MM.1S (cell line): ENCODE results near the gene DNAH8.

ENCODE experiments used
- DNase-seq: peaks from one replicate; pipeline ENCODE4 v3.0.0-alpha.2; 2015
- H2AFZ ChIP-seq: fragments of 300-600 bp; sonication (generic); 2 replicates; pipeline ENCODE4 v1.6.0; 2016; ENCODE audit warnings: antibody characterized with exemption, low read length
- H3F3A ChIP-seq: fragments of 300-600 bp; sonication (generic); 2 replicates; pipeline ENCODE4 v1.6.1; 2016; ENCODE audit warnings: mild to moderate bottlenecking, antibody characterized with exemption, low read length, moderate library complexity, mixed read lengths; ENCODE audit not compliant: insufficient read depth
- H3K27ac ChIP-seq: fragments of 300-600 bp; sonication (generic); 2 replicates; pipeline ENCODE4 v1.5.1; 2016; ENCODE audit warnings: mild to moderate bottlenecking, low read length
- H3K27me3 ChIP-seq: fragments of 300-600 bp; sonication (generic); replicated peaks from 2 replicates; pipeline ENCODE4 v1.6.0; 2016; ENCODE audit warnings: low read length; ENCODE audit not compliant: insufficient read depth
- H3K36me3 ChIP-seq: fragments of 300-600 bp; sonication (generic); replicated peaks from 2 replicates; pipeline ENCODE4 v1.6.1; 2016; ENCODE audit warnings: mild to moderate bottlenecking, low read length, mixed read lengths; ENCODE audit not compliant: insufficient read depth
- H3K4me1 ChIP-seq: fragments of 300-600 bp; sonication (generic); 2 replicates; pipeline ENCODE4 v1.6.1; 2016; ENCODE audit warnings: low read length, mixed read lengths
- H3K4me2 ChIP-seq: fragments of 300-600 bp; sonication (generic); 2 replicates; pipeline ENCODE4 v1.6.0; 2016; ENCODE audit warnings: low read depth, low read length
- H3K4me3 ChIP-seq: fragments of 300-600 bp; sonication (generic); 2 replicates; pipeline ENCODE4 v1.5.1; 2016; ENCODE audit warnings: low read length, mixed read lengths
- H3K79me2 ChIP-seq: fragments of 300-600 bp; sonication (generic); 2 replicates; pipeline ENCODE4 v1.6.1; 2016; ENCODE audit warnings: mixed run types, low read length, mixed read lengths
- H3K9ac ChIP-seq: fragments of 300-600 bp; sonication (generic); 2 replicates; pipeline ENCODE4 v1.6.1; 2016; ENCODE audit warnings: low read length, mixed read lengths
- H3K9me2 ChIP-seq: fragments of 300-600 bp; sonication (generic); replicated peaks from 2 replicates; pipeline ENCODE4 v1.6.1; 2016; ENCODE audit warnings: mild to moderate bottlenecking, low read length, mixed read lengths; ENCODE audit not compliant: insufficient read depth
- H3K9me3 ChIP-seq: fragments of 300-600 bp; sonication (generic); replicated peaks from 2 replicates; pipeline ENCODE4 v1.6.1; 2016; ENCODE audit warnings: mild to moderate bottlenecking, low read length, mixed read lengths; ENCODE audit not compliant: insufficient read depth
- H4K20me1 ChIP-seq: fragments of 300-600 bp; sonication (generic); 2 replicates; pipeline ENCODE4 v1.6.1; 2016; ENCODE audit warnings: mild to moderate bottlenecking, low read length, moderate library complexity, mixed read lengths; ENCODE audit not compliant: insufficient read depth
- CTCF ChIP-seq: fragments of 300-600 bp; sonication (generic); IDR thresholded peaks from 2 replicates; pipeline ENCODE4 v1.5.1; 2016; ENCODE audit warnings: antibody characterized with exemption, low read length, mixed read lengths
- EZH2 ChIP-seq: fragments of 300-600 bp; sonication (generic); optimal IDR thresholded peaks from 2 replicates; pipeline ENCODE3; 2017; ENCODE audit warnings: low read depth, mild to moderate bottlenecking, antibody characterized with exemption, low read length, mixed read lengths
- EZH2phosphoT487 ChIP-seq: fragments of 300-600 bp; sonication (generic); IDR thresholded peaks from 2 replicates; pipeline ENCODE4 v1.6.1; 2018; ENCODE audit warnings: antibody characterized with exemption, low read length

DNAH8 gene

GRCh38 chr6:38719358-38719757 is 4.2 kb downstream of the DNAH8 start:
- no peaks in the 10 kb centered on the region for H3K27me3 ChIP-seq
- H3K9me3 ChIP-seq = no peaks in the 10 kb centered on the region

GRCh38 chr6:38720295-38720694 is 5.2 kb downstream of the DNAH8 start:
- Histone ChIP-seq H3K27ac (no peak overlapping the region), H3F3A (no peaks in the 10 kb centered on the region), H3K36me3 (no peaks in the 10 kb centered on the region), H3K4me2 (no peak overlapping the region), H4K20me1 (no peaks in the 10 kb centered on the region), H3K4me1 (peaks cover under 1% of the 10 kb centered on the region; the same call in 1 of the 2 replicates), H3K27me3 (no peaks in the 10 kb centered on the region), H3K79me2 (no peaks in the 10 kb centered on the region), H3K4me3 (no peak overlapping the region), H3K9ac (no peak overlapping the region), H2AFZ (no peak overlapping the region), H3K9me2 (no peaks in the 10 kb centered on the region), H3K9me3 (no peaks in the 10 kb centered on the region)
- no peak for DNase-seq
- no peak for TF ChIP-seq EZH2
- peak; percentile 17; the same call in 1 of the 2 replicates for TF ChIP-seq CTCF

More at GRCh38 chr6:38719358-38719757, 4.2 kb downstream of the DNAH8 start:
- no peak overlapping the region for H3K9ac ChIP-seq
- H2AFZ ChIP-seq = no peak overlapping the region
- TF ChIP-seq EZH2phosphoT487 = no peak
- no peak for TF ChIP-seq CTCF
- no peak for TF ChIP-seq EZH2
- no peaks in the 10 kb centered on the region for H3K79me2 ChIP-seq
- H3K4me3 ChIP-seq = no peak overlapping the region
- no peak overlapping the region for H3K27ac ChIP-seq
- no peak for DNase-seq
- H3K4me1 ChIP-seq = 0 out of 2 replicates have a peak, but pooled peaks cover under 1% of the 10 kb centered on the region
- H3K9me2 ChIP-seq = no peaks in the 10 kb centered on the region
- H4K20me1 ChIP-seq = no peaks in the 10 kb centered on the region
- H3K4me2 ChIP-seq = no peak overlapping the region
- no peaks in the 10 kb centered on the region for H3F3A ChIP-seq
- H3K36me3 ChIP-seq = no peaks in the 10 kb centered on the region

- DNase-seq = no peak
- Histone ChIP-seq H3K27ac (no peak overlapping the region), H3K9me2 (no peaks in the 10 kb centered on the region), H3K36me3 (no peaks in the 10 kb centered on the region), H3K9ac (no peak overlapping the region), H3K4me3 (no peak overlapping the region), H2AFZ (no peak overlapping the region), H3K27me3 (no peaks in the 10 kb centered on the region), H3K4me1 (peaks cover 14% of the 10 kb centered on the region), H4K20me1 (no peaks in the 10 kb centered on the region), H3F3A (0 out of 2 replicates have a peak, but pooled peaks cover 5% of the 10 kb centered on the region), H3K4me2 (no peak overlapping the region), H3K9me3 (no peaks in the 10 kb centered on the region), H3K79me2 (no peaks in the 10 kb centered on the region)
- no peak for TF ChIP-seq EZH2phosphoT487
- TF ChIP-seq EZH2 = no peak
- TF ChIP-seq CTCF = no peak
Observed at GRCh38 chr6:38722038-38722437, 6.9 kb downstream of the DNAH8 start.
